Stimulated activated CD4-positive, alpha-beta T cell treated with anti-CD3 and anti-CD28 coated beads, Interleukin-1b, Interleukin-23, amount 100 ng/mL, for 4 hours (primary cell): Measurements from ENCODE around the gene KLK4.

ENCODE experiments used
- DNase-seq, 2 donors: peaks; one replicate each; pipeline ENCODE4 v3.0.0-alpha.2; 2020; ENCODE audit warnings: low read depth in 2 of 2

Gene KLK4

DNA sequence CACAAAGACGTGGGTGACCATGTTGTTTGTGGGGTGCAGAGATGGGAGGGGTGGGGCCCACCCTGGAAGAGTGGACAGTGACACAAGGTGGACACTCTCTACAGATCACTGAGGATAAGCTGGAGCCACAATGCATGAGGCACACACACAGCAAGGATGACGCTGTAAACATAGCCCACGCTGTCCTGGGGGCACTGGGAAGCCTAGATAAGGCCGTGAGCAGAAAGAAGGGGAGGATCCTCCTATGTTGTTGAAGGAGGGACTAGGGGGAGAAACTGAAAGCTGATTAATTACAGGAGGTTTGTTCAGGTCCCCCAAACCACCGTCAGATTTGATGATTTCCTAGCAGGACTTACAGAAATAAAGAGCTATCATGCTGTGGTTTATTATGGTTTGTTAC, 32.3 kb downstream of the KLK4 start:
- no peak for DNase-seq

DNA sequence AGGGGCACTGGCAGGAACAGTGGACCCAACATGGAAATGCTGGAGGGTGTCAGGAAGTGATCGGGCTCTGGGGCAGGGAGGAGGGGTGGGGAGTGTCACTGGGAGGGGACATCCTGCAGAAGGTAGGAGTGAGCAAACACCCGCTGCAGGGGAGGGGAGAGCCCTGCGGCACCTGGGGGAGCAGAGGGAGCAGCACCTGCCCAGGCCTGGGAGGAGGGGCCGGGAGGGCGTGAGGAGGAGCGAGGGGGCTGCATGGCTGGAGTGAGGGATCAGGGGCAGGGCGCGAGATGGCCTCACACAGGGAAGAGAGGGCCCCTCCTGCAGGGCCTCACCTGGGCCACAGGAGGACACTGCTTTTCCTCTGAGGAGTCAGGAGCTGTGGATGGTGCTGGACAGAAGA, 33.9 kb downstream of the KLK4 start:
- DNase-seq, result no peak

DNA sequence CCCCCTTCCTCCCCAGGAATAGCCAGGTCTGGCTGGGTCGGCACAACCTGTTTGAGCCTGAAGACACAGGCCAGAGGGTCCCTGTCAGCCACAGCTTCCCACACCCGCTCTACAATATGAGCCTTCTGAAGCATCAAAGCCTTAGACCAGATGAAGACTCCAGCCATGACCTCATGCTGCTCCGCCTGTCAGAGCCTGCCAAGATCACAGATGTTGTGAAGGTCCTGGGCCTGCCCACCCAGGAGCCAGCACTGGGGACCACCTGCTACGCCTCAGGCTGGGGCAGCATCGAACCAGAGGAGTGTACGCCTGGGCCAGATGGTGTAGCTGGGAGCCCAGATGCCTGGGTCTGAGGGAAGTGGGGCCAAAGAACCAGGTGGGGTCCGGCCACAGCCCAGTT, 34.7 kb downstream of the KLK4 start:
- DNase-seq, result no peak

DNA sequence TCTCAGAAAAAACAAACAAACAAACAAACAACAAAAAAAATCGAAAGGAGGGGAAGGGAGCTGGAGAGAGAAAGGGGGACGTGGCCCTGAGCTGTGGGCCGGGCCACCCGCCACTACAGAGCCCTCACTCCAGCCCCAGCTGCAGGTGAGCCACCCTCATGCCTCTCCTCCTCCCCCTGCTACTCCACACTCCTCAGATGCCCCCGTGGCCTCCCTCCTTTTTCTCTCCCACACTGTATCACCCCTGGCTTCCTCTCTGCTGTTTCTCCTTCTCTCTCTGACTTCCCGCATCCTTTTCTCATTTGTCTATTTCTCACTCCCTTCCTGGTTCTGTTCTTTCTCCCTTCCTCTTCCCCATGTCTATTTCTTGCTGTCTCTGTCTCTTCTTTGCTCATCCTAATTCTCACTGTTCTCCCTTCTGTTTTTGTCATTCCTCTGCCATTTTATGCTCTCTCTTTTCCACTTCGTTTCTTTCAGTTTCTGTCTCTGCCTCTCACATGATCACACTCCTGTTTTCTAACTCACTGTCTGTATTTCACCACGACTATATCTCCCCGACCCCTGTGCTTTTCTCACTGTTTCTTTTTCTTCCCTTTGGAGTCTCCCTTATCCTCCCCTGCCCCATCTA, 35.3 kb downstream of the KLK4 start:
- no peak for DNase-seq

DNA sequence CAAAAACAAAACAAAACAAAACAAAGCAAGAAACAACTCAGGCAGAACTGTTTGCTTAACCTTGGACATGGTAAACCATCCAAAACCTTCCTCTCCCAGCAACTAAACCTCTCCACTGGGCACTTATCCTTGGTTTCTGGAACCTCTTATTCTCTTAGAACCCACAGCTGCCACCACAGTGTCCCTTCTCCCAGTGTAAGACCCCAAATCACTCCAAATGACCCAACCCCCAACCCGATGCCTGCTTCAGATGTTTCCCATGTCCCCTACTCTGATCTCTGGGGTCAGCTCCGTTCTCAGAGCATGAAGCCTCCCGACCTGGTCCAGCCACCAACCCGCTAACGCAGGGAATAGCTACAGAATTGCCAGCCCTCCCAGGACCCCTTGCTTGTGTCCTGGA, 37.0 kb downstream of the KLK4 start:
- DNase-seq, result no peak

DNA sequence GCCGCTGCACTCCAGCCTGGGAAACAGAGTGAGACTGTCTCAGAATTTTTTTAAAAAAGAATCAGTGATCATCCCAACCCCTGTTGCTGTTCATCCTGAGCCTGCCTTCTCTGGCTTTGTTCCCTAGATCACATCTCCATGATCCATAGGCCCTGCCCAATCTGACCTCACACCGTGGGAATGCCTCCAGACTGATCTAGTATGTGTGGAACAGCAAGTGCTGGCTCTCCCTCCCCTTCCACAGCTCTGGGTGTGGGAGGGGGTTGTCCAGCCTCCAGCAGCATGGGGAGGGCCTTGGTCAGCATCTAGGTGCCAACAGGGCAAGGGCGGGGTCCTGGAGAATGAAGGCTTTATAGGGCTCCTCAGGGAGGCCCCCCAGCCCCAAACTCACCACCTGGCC, 38.1 kb downstream of the KLK4 start, which contains the start of gene KLK2:
KLK2 (plus strand) TSS at position 384 of the 400 bp plus-strand sequence. CDS start 35 bp downstream, outside the sequence.
- DNase-seq, result no peak

DNA sequence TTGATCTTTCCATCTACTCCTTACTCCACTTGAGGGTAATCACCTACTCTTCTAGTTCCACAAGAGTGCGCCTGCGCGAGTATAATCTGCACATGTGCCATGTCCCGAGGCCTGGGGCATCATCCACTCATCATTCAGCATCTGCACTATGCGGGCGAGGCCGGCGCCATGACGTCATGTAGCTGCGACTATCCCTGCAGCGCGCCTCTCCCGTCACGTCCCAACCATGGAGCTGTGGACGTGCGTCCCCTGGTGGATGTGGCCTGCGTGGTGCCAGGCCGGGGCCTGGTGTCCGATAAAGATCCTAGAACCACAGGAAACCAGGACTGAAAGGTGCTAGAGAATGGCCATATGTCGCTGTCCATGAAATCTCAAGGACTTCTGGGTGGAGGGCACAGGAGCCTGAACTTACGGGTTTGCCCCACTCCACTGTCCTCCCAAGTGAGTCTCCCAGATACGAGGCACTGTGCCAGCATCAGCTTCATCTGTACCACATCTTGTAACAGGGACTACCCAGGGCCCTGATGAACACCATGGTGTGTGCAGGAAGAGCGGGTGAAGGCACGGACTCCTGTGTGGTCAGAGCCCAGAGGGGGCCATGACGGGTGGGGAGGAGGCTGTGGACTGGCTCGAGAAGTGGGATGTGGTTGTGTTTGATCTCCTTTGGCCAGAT, 40.6 kb downstream of the KLK4 start:
- no peak for DNase-seq

DNA sequence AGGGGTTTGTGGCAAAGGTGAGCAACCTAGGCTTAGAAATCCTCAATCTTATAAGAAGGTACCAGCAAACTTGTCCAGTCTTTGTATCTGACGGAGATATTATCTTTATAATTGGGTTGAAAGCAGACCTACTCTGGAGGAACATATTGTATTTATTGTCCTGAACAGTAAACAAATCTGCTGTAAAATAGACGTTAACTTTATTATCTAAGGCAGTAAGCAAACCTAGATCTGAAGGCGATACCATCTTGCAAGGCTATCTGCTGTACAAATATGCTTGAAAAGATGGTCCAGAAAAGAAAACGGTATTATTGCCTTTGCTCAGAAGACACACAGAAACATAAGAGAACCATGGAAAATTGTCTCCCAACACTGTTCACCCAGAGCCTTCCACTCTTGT, 41.7 kb downstream of the KLK4 start:
- DNase-seq, result no peak

DNA sequence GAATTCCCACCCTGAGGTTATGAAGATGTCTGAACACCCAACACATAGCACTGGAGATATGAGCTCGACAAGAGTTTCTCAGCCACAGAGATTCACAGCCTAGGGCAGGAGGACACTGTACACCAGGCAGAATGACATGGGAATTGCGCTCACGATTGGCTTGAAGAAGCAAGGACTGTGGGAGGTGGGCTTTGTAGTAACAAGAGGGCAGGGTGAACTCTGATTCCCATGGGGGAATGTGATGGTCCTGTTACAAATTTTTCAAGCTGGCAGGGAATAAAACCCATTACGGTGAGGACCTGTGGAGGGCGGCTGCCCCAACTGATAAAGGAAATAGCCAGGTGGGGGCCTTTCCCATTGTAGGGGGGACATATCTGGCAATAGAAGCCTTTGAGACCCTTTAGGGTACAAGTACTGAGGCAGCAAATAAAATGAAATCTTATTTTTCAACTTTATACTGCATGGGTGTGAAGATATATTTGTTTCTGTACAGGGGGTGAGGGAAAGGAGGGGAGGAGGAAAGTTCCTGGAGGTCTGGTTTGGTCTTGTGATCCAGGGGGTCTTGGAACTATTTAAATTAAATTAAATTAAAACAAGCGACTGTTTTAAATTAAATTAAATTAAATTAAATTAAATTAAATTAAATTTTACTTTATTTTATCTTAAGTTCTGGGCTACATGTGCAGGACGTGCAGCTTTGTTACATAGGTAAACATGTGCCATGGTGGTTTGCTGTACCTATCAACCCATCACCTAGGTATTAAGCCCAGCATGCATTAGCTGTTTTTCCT, 49.5 kb downstream of the KLK4 start:
- DNase-seq, result no peak

DNA sequence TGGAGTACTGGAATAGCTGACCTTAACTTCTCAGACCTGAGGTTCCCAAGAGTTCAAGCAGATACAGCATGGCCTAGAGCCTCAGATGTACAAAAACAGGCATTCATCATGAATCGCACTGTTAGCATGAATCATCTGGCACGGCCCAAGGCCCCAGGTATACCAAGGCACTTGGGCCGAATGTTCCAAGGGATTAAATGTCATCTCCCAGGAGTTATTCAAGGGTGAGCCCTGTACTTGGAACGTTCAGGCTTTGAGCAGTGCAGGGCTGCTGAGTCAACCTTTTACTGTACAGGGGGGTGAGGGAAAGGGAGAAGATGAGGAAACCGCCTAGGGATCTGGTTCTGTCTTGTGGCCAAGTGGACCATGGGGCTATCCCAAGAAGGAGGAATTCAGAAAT, 50.2 kb downstream of the KLK4 start:
- no peak for DNase-seq

DNA sequence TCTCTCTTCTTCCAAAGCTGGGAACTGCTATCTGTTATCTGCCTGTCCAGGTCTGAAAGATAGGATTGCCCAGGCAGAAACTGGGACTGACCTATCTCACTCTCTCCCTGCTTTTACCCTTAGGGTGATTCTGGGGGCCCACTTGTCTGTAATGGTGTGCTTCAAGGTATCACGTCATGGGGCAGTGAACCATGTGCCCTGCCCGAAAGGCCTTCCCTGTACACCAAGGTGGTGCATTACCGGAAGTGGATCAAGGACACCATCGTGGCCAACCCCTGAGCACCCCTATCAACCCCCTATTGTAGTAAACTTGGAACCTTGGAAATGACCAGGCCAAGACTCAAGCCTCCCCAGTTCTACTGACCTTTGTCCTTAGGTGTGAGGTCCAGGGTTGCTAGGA, 51.3 kb downstream of the KLK4 start:
- DNase-seq, result no peak

DNA sequence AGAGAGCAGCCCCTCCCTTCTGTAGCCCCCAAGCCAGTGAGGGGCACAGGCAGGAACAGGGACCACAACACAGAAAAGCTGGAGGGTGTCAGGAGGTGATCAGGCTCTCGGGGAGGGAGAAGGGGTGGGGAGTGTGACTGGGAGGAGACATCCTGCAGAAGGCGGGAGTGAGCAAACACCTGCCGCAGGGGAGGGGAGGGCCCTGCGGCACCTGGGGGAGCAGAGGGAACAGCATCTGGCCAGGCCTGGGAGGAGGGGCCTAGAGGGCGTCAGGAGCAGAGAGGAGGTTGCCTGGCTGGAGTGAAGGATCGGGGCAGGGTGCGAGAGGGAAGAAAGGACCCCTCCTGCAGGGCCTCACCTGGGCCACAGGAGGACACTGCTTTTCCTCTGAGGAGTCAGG, 52.3 kb downstream of the KLK4 start:
- DNase-seq, result no peak

DNA sequence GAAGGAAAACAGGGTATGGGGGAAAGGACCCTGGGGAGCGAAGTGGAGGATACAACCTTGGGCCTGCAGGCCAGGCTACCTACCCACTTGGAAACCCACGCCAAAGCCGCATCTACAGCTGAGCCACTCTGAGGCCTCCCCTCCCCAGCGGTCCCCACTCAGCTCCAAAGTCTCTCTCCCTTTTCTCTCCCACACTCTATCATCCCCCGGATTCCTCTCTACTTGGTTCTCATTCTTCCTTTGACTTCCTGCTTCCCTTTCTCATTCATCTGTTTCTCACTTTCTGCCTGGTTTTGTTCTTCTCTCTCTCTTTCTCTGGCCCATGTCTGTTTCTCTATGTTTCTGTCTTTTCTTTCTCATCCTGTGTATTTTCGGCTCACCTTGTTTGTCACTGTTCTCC, 53.8 kb downstream of the KLK4 start:
- DNase-seq, result no peak
